HG03432 (cell line): Measurements from ENCODE around the gene OR10G3.
"Not testable (repeated sequence)": the region's sequence is repeated elsewhere in the genome, so short reads cannot be mapped to it uniquely, and the experiment has no call there.

ENCODE experiments used
- ATAC-seq: cut with Tn5 transposase; IDR thresholded peaks from one replicate; pipeline ENCODE4 v1.9.1; 2021; ENCODE audit warnings: mild to moderate bottlenecking, moderate library complexity; ENCODE audit not compliant: unreplicated experiment

The OR10G3 gene

DNA sequence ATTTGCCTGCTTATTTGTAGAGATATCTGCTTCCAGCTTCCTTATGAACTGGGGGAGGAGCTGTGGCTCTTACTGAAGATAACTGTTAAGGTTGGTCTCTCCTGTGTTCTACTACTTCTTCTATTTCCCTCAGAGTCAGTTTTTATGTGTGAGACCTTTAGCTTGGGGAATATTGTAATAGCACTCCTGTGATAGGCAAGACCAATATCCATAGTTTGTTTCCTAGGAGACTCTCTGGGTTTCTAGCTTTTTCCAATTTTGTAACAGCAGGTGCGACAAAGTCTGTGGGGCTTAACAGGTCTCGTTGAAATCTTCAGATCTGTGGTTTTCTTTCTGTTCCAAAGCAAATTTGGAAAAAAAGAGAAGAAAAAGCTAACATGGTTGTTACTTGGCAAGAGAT, at the start of gene OR10G3:
TSS of gene OR10G3 (minus strand) at position 101 of the 400 bp plus-strand sequence. CDS start 9,332 bp downstream, outside the sequence.
- no peak for ATAC-seq

GRCh38 chr14:21626491-21627230, 46.8 kb upstream of the OR10G3 start:
- ATAC-seq: no peak

- ATAC-seq: no peak
Measured at GRCh38 chr14:21617614-21618013, 37.7 kb upstream of the OR10G3 start.

DNA sequence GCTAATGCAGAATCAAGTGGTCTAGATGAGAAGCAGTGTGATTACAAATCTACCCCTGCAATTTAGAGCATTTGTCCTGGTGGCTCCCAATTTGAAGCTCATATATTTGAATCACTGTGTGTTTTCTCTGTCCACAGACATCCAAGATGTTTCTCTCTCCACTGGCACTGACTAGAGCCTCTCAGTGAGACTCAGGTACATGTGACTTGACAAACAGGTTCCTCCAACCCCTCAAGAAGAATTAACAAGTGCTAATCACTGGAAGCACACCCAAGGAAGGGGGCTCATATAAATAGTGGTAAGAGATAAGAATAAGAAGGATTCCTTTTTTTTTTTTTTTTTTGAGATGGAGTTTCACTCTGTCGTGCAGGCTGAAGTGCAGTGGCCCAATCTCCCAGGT, 34.4 kb upstream of the OR10G3 start:
- ATAC-seq: no peak

GRCh38 chr14:21612324-21612723, 32.4 kb upstream of the OR10G3 start:
- ATAC-seq: peak; percentile 49

- ATAC-seq: not testable (repeated sequence)
Measured at GRCh38 chr14:21602181-21602580, 22.3 kb upstream of the OR10G3 start.

DNA sequence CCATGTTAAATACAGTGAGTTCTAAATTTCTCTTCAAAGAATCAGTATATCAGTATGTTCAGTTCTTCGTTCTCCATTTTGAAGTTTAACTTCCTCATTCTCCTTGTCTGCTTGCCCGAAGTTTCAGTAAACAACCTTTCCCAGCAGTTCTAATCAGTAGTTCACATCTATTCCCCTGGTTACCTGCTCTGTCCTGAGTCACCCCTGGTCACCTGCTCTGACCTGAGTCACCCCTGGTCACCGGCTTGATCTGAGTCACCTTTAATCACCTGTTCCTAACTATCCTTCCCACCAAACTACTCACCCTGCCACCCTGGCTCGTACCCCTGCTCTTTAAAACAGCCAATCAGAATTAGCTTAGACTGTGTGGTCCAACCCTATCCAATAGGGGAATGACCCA, 9.4 kb upstream of the OR10G3 start:
- ATAC-seq: no peak

GRCh38 chr14:21575661-21576060, 4.2 kb downstream of the OR10G3 start:
- no peak for ATAC-seq

- no peak for ATAC-seq
Measured at GRCh38 chr14:21572604-21573003, 7.3 kb downstream of the OR10G3 start.

- no peak for ATAC-seq
Measured at GRCh38 chr14:21558703-21559170, 21.1 kb downstream of the OR10G3 start.

- ATAC-seq: peak; percentile 44
Measured at GRCh38 chr14:21557084-21557901, 22.6 kb downstream of the OR10G3 start.

DNA sequence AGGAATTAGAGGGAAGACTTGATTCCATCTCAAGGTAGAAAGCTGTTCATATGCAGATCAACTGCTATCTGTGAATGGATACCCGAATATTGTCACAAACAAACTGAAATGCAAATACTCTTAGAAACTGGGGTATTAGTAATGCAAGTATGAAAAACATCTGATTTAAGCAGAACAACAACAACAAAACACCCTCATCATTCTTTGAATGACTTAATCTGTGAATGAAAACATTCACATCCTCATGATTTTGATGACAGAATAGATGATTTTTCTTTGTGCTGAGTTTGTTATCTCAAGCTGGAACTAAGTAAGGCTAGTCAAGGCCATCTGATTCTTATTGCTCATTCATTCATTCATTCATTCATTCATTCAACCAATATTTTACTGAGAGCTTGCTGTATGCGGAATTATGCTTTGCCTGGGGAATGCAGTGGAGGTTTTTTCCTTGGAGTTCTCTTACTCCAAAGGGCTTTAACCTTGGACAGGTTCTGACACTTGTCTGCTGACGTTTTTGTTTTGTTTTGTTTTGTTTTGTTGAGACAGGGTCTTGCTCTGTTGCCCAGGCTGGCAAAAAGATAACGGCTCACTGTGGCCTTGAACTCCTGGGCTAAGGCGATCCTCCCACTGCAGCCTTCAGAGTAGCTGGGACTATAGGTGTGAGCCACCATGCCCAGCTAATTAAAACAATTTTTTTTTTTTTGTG, 23.3 kb downstream of the OR10G3 start:
- no peak for ATAC-seq

DNA sequence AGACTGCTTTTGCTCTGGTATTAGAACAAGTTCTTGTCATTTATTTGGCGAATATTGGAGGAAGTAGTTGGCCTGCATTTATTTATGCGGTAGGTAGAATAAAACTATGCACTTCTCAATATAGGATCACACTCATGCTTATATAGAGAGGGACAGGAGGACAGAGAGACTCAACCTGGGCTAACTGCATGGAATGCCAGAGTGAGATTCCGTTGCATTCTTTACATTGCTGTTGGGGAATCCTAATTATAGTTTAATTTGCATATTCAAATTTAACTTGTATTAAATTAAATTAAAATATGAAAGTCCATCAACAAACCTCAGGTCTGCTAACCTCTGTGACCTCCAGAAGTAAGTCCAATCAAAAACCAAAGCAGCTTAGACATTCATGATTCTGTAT, 26.6 kb downstream of the OR10G3 start:
- no peak for ATAC-seq

- ATAC-seq: not testable (repeated sequence)
Measured at GRCh38 chr14:21544588-21544987, 35.3 kb downstream of the OR10G3 start.

DNA sequence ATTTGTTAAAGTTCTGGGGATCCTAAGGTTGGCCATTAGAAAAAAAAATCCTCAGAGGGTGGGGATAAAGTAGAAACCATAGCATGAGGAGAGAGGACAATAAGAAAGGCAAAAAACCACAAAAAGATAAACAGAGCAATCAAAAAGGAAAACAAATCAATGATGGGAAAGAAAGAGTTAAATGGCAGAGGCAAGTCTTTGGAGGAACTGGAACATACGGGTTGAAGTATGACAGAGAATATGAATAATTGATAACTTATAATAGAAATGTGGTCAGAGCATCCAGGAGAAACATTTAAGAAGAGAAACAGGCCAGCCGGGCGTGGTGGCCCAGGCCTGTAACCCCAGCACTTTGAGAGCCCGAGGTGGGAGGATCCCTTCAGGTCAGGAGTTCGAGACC, 35.9 kb downstream of the OR10G3 start:
- ATAC-seq: no peak

- no peak for ATAC-seq
Measured at GRCh38 chr14:21543521-21543960, 36.3 kb downstream of the OR10G3 start.

- ATAC-seq: no peak
Measured at GRCh38 chr14:21541413-21542074, 38.3 kb downstream of the OR10G3 start.

DNA sequence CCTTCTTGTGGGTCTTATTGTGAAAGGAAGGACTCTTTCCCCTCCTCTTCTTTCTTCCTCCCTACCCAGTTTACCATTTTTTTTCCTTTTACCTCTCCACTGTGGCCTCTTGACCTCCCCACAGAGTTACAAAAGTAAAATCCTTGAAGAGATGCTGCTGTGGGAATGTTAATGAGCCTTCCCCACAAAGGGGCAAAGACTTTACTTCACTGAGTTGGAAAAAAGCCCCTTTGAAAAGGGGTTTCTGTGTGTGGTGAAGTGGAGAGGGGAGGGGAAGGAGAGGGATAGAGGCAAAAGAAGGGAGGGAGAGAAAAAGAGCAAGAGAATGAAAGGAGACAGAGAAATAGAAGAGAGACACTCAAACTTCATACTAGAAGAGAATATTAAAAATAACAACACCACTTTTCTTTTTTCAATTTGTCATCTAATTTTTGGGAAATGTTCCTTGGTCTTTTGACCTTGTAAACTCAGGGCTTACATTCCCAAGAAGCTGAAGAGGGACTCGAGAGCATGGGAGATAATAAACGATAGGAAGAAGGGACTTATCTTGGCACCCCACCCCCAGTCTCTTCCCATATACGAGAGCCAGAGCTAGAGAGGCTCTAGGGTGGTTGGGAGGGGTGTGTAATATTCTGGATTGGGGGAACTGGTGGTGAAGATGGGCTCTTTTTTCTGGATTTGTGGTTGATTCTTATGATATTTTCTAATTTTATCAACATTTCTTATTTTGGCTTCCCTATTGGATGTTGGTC, 40.5 kb downstream of the OR10G3 start:
- no peak for ATAC-seq

GRCh38 chr14:21537090-21537424, 42.8 kb downstream of the OR10G3 start:
- no peak for ATAC-seq

GRCh38 chr14:21536418-21537089, 43.3 kb downstream of the OR10G3 start:
- ATAC-seq: no peak
